C4-2B (cell line): ENCODE measurements around the gene GPX2.

Source experiments
- ZFX ChIP-seq: fragments of 450-650 bp; IDR thresholded peaks from 2 replicates; pipeline ENCODE4 v1.6.1; 2017
- TF ChIP-seq, protein P1 (sequence below): fragments of 450-650 bp; conservative IDR thresholded peaks from 2 replicates; pipeline ENCODE4 v1.5.1; 2017; ENCODE audit warnings: mild to moderate bottlenecking

DNA sequence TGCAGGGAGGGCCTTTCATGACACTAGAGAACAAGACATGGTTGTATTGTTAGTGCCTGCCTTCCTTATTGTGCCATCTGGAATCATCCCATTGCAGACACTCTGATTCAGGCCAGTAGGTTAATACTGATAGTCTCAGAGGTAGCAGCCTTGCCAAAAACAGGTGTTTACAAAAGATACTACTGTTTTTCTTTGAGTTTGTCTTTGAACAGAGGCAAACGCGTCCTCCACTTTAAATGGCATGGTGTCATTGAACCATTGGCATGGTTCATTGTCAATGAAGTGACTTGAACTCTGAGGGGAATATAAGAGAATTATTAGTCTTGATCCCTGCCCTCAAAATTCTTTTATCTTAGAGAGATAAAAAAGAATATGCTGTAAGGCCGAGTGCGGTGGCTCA is 48.4 kb upstream of the GPX2 start:
- TF ChIP-seq, protein P1, sequence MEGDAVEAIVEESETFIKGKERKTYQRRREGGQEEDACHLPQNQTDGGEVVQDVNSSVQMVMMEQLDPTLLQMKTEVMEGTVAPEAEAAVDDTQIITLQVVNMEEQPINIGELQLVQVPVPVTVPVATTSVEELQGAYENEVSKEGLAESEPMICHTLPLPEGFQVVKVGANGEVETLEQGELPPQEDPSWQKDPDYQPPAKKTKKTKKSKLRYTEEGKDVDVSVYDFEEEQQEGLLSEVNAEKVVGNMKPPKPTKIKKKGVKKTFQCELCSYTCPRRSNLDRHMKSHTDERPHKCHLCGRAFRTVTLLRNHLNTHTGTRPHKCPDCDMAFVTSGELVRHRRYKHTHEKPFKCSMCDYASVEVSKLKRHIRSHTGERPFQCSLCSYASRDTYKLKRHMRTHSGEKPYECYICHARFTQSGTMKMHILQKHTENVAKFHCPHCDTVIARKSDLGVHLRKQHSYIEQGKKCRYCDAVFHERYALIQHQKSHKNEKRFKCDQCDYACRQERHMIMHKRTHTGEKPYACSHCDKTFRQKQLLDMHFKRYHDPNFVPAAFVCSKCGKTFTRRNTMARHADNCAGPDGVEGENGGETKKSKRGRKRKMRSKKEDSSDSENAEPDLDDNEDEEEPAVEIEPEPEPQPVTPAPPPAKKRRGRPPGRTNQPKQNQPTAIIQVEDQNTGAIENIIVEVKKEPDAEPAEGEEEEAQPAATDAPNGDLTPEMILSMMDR = no peak
- no peak for TF ChIP-seq ZFX
